CD4-positive, alpha-beta T cell treated with Interleukin-6 at 100 ng/mL for 8 hours (primary cell): ENCODE measurements around the gene IQCM.

ENCODE experiments used
- DNase-seq: peaks from one replicate; pipeline ENCODE4 v3.0.0-alpha.2; 2020; ENCODE audit warnings: mixed read lengths, low spot score

The IQCM gene

GRCh38 chr4:149815743-149816142 is at the start of gene IQCM:
Gene IQCM (minus strand): TSS chr4:149815843. CDS start chr4:149742691, 73,152 bp downstream.
- DNase-seq = no peak

GRCh38 chr4:149857446-149857845 is 41.8 kb upstream of the IQCM start:
- DNase-seq = no peak

GRCh38 chr4:149845743-149846142 is 30.1 kb upstream of the IQCM start:
- no peak for DNase-seq

GRCh38 chr4:149841686-149842085 is 26.0 kb upstream of the IQCM start:
- no peak for DNase-seq

GRCh38 chr4:149838036-149838435 is 22.4 kb upstream of the IQCM start:
- DNase-seq = no peak

DNA sequence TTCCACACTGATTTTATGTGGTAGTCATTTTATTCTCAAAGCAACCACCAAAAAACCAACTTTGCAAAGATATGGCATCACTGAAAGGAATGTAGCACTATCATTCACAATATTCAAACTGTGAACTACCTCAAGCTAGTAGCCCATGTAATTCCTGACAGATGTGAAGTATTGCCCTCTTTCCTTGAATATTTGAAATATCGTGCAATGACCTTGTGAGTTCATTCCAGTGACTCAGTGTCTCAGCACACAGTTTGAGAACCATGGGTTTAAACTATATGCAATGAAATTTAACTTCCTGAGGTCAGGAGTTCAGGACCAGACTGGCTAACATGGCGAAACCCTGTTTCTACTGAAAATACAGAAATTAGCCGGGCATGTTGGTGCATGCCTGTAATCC is 20.9 kb upstream of the IQCM start:
- no peak for DNase-seq

- DNase-seq = no peak
These were observed 19.6 kb upstream of the IQCM start for GRCh38 chr4:149835280-149835679.

GRCh38 chr4:149831656-149832208 is 16.1 kb upstream of the IQCM start:
- no peak for DNase-seq

- no peak for DNase-seq
These were observed 15.2 kb upstream of the IQCM start for GRCh38 chr4:149830823-149831222.

GRCh38 chr4:149825336-149825735 is 9.7 kb upstream of the IQCM start:
- DNase-seq = no peak

GRCh38 chr4:149823769-149824221 is 8.2 kb upstream of the IQCM start:
- no peak for DNase-seq

GRCh38 chr4:149801416-149801815 is 14.2 kb downstream of the IQCM start:
- DNase-seq = no peak

- DNase-seq = no peak
These were observed 16.1 kb downstream of the IQCM start for GRCh38 chr4:149799546-149799945.

DNA sequence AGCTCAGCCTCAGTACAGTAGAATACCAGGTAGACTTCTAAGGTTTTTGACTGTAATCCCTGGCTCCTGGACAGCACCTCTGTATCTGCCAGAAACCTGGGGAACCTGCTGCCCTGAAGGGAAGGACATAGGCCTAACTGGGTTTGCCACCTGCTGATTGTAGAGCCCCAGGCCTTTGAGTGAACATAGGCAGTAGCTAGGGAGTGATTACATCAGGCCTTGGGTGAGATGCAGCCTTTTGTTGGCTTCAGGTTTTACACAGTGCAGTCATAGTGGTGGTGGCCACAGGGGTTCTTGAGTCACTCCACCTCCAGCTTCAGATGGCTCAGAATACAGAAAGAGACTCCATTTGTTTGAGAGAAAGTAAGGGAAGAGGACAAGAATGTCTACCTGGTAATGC is 19.3 kb downstream of the IQCM start:
- no peak for DNase-seq

DNA sequence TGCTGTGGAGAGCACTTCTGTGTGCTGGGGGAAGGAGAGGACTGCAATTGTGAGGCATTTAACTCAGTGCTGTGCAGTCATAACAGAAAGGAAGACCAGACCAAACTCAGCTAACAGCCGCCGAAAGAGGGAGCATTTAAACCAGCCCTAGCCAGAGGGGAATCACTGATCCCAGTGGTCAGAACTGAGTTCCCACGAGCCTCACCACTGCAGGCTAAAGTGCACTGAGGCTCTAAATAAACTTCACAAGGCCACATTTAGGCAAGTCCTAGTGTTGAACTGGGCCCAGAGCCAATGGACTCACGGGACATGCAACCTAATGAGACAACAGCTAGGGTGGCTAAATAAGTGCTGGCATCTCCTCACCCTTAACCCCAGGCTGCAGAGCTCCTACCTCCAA is 20.4 kb downstream of the IQCM start:
- DNase-seq = no peak

DNA sequence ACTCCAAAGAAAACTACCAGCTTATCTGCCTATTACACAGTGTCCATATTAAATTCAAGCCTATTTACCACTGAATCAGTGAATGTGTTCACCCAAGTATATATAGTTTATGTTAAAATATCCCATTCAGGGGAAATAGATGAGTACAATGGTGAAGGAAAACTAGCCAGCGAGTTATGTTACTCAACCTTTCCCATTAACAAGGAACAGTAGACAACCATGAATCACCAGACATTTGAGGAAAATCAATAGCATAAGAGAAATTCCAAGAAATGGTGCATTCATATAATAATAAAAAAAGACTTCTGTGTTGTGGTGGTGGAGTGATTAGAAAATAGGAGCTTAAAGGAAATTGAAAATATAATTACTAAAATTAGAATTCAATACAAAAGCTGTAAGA is 21.3 kb downstream of the IQCM start:
- DNase-seq = no peak

DNA sequence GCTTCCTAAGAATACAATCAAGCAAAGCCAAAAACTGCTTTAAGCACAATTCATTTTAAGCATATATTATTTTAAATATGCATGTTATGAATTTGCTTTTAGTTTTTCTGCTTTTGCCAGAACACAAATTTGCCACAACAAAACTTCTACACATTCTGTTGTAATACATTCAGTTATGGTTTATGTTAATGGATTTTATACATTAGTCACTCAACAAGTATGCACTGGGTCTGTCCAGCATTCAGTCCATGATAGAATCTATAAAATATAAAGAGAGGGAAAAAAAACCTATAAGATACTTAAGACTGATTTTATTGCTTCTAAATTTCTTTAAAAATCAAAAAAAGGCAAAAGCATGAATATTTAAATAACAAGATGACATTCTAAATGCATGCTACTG is 22.2 kb downstream of the IQCM start:
- DNase-seq = no peak

DNA sequence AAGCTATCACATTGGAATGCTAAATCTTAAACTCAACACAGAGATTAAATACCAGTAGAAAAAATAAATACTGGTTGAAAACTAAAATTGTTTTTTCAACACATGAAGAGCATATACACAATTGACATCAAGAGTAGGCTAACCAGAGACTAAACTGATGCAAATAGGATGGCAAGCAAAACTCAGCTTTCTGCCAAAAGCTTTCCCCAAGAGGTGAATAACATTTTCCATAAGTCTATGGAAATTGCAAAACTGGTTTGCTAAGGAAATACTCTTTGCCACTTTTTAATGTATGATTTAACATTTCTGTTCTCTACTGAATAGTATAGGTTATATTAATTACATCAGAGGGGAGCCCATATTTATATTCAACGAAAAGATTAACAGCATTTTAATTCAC is 23.8 kb downstream of the IQCM start:
- DNase-seq = no peak

GRCh38 chr4:149790172-149790907 is 25.3 kb downstream of the IQCM start:
- no peak for DNase-seq

GRCh38 chr4:149788300-149788699 is 27.3 kb downstream of the IQCM start:
- DNase-seq = no peak

DNA sequence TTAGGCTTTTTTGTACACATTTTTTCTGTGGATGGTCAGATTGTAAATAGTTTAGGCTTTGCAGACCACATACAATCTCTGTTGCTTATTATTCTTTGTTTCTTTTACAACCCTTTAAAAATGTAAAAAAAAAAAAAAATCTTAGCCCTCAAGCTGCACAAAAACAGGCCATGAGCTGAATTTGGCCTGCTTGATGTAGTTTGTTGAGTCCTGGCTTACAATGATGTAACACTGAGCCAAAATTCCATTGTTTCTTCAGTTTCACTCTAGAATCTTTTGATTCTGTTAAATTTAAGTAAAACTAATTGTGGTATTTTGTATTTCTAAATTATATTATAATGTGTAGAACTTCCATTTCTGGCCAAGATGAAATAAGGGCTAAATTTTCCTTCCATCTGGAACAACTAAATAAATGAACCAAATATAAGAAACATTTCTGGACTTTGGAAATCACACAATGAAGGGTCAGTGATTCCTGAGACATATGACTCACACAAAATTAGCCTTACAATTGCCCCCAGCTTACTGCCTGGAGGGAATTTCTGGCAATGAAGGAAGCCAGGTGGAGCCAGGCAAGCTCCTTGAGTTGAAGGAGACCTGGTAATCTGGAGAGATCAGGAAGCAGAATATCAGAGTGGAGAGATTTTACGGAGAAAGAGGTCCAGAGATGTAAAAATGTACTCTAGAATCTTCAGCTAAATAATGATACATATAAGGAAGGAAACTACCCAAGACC is 29.8 kb downstream of the IQCM start:
- no peak for DNase-seq

DNA sequence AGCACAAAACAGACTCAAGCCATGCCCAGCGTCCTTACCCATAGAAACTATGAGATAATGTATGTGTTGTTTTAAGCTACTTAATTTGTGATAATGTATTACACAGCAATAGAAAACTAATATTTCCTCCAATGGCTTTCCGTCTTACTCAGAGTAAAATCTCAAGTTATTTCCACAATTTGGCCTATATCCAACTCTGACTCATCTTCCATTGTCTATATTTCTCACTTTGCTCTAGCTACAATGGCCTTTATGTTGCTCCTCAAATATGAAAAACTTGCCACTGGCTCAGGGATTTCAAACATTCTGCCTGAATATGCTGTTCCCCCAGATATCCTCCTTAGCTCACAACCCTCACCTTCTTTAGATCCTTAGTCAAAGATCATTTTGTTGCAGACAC is 31.6 kb downstream of the IQCM start:
- no peak for DNase-seq

DNA sequence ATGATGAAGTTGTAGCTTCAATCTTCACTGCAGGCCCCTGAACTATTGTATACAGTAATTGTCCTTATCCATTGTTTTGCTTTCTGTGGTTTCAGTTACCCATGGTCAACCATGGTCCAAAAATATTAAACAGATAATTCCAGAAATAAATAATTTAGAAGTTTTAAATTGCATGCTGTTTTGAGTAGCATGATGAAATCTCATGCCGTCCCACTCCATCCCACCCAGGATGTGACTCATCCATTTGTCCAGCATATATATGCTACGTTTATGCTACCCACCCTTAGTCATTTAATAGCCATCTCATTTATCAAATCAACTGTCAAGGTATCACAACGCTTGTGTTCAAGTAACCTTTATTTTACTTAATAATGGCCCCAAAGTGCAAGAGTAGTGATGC is 34.5 kb downstream of the IQCM start:
- no peak for DNase-seq
